GM23248 (cell line): ENCODE data around the gene MYH15.

Source experiments
- EZH2 ChIP-seq: fragments of 200-600 bp; sonication (generic); IDR thresholded peaks from 2 replicates; pipeline ENCODE4 v1.6.1; 2018; ENCODE audit warnings: antibody characterized with exemption, mild to moderate bottlenecking; ENCODE audit not compliant: insufficient read depth, poor library complexity, severe bottlenecking
- EZH2phosphoT487 ChIP-seq: fragments of 200-600 bp; sonication (generic); IDR thresholded peaks from 2 replicates; pipeline ENCODE4 v1.6.1; 2018; ENCODE audit warnings: antibody characterized with exemption, moderate library complexity, mild to moderate bottlenecking, low read depth; ENCODE audit not compliant: insufficient read depth

DNA sequence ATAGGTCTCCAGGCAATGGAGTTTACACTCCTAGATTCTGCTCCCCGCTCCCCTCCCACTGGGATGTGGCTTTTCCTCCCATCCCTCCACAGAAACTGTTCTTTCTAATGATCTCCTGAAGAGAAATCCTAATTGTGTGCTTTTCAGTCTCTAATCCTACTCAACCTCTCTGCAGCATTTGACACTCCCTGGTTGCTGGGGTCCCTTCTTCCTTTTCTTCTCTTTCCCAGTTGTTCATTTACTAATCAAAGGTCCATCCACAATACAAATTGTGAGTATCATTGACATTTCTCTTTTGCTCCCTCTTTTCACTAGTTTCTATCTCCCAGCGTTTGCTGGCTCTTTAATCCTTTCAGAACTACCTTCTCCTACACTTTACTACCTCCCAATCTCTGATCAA is 6.5 kb upstream of the MYH15 start:
- TF ChIP-seq EZH2phosphoT487: no peak
- no peak for TF ChIP-seq EZH2
